Muscle layer of colon (tissue), 2 donors: ENCODE measurements around the gene THRSP.

ENCODE experiments used
- H3K27ac ChIP-seq: one replicate; pipeline ENCODE4 v1.7.0; 2013; ENCODE audit warnings: low read depth, mild to moderate bottlenecking, low read length, moderate library complexity
- H3K27me3 ChIP-seq, 2 donors: one replicate each; pipeline ENCODE4 v1.7.0; 2013; ENCODE audit warnings: low read length in 2 of 2, mild to moderate bottlenecking in 2 of 2; ENCODE audit not compliant: insufficient read depth in 2 of 2, control insufficient read depth in 1 of 2
- H3K36me3 ChIP-seq: one replicate; pipeline ENCODE4 v1.7.0; 2013; ENCODE audit warnings: mild to moderate bottlenecking, low read length; ENCODE audit not compliant: insufficient read depth
- H3K4me1 ChIP-seq: one replicate; pipeline ENCODE4 v1.7.0; 2013; ENCODE audit warnings: mild to moderate bottlenecking, low read length; ENCODE audit not compliant: insufficient read depth
- H3K4me3 ChIP-seq, 2 donors: one replicate each; pipeline ENCODE4 v1.7.0; 2013; ENCODE audit warnings: low read length in 2 of 2, low read depth in 1 of 2, mild to moderate bottlenecking in 1 of 2, moderate library complexity in 1 of 2
- H3K9ac ChIP-seq: one replicate; pipeline ENCODE4 v1.7.0; 2013; ENCODE audit warnings: low read length
- H3K9me3 ChIP-seq: one replicate; pipeline ENCODE4 v1.7.0; 2013; ENCODE audit warnings: mild to moderate bottlenecking, low read length
- donor health status: abdominal sarcoma.
- donor health status: Adenocarcinoma of cecum.

The THRSP gene

GRCh38 chr11:78109081-78110015, 45.7 kb downstream of the THRSP start:
- Histone ChIP-seq H3K9ac (no peak overlapping the region), H3K9me3 (no peaks in the 10 kb centered on the region), H3K27ac (no peak overlapping the region), H3K36me3 (peaks cover 4% of the 10 kb centered on the region), H3K4me3 (no peak overlapping the region), H3K4me1 (no peaks in the 10 kb centered on the region), H3K27me3 (no peaks in the 10 kb centered on the region)

GRCh38 chr11:78110351-78110750, 46.7 kb downstream of the THRSP start:
- no peak overlapping the region for H3K4me3 ChIP-seq
- H3K36me3 ChIP-seq: peaks cover 4% of the 10 kb centered on the region
- no peak overlapping the region for H3K9ac ChIP-seq

GRCh38 chr11:78110830-78111229, 47.2 kb downstream of the THRSP start:
- no peaks in the 10 kb centered on the region for H3K27me3 ChIP-seq
- no peaks in the 10 kb centered on the region for H3K9me3 ChIP-seq
- peaks cover 4% of the 10 kb centered on the region for H3K36me3 ChIP-seq
- H3K27ac ChIP-seq: no peak overlapping the region
- no peak overlapping the region for H3K9ac ChIP-seq
- no peaks in the 10 kb centered on the region for H3K4me1 ChIP-seq
- H3K4me3 ChIP-seq: no peak overlapping the region

More at GRCh38 chr11:78110351-78110750, 46.7 kb downstream of the THRSP start:
- Histone ChIP-seq H3K4me1 (no peaks in the 10 kb centered on the region), H3K27ac (no peak overlapping the region), H3K27me3 (no peaks in the 10 kb centered on the region), H3K9me3 (no peaks in the 10 kb centered on the region)

- H3K9ac ChIP-seq: no peak overlapping the region
- H3K36me3 ChIP-seq: peaks cover 4% of the 10 kb centered on the region
- H3K27me3 ChIP-seq: no peaks in the 10 kb centered on the region
- H3K4me1 ChIP-seq: no peaks in the 10 kb centered on the region
- H3K9me3 ChIP-seq: no peaks in the 10 kb centered on the region
- H3K27ac ChIP-seq: no peak overlapping the region
- no peak overlapping the region for H3K4me3 ChIP-seq
Measured at GRCh38 chr11:78111298-78111697, 47.6 kb downstream of the THRSP start.

- no peaks in the 10 kb centered on the region for H3K4me1 ChIP-seq
- no peaks in the 10 kb centered on the region for H3K27me3 ChIP-seq
- H3K27ac ChIP-seq: no peak overlapping the region
- H3K9me3 ChIP-seq: no peaks in the 10 kb centered on the region
- no peak overlapping the region for H3K4me3 ChIP-seq
- peaks cover 4% of the 10 kb centered on the region for H3K36me3 ChIP-seq
- no peak overlapping the region for H3K9ac ChIP-seq
Measured at GRCh38 chr11:78112582-78113275, 49.1 kb downstream of the THRSP start.
